OCI-LY3 (cell line): ENCODE measurements around the gene DOCK2.

Experiments
- H2AFZ ChIP-seq: fragments of 200-600, 300-600 bp; shearing (Covaris generic); 2 replicates; pipeline ENCODE4 v1.6.0; 2014; ENCODE audit warnings: antibody characterized with exemption, low read depth, low read length
- H3K27ac ChIP-seq: fragments of 200-600, 300-600 bp; sonication (generic); 2 replicates; pipeline ENCODE4 v1.5.1; 2014; ENCODE audit warnings: mild to moderate bottlenecking, low read length, moderate library complexity, mixed read lengths
- H3K27me3 ChIP-seq: fragments of 200-600, 300-600 bp; sonication (generic); 2 replicates; pipeline ENCODE4 v1.6.1; 2014; ENCODE audit warnings: low read depth, low read length, mixed read lengths
- H3K36me3 ChIP-seq: fragments of 200-600, 300-600 bp; sonication (generic); replicated peaks from 2 replicates; pipeline ENCODE3; 2014; ENCODE audit warnings: low read depth, low read length, mixed read lengths
- H3K4me1 ChIP-seq: fragments of 300-600, 200-600 bp; sonication (generic); 2 replicates; pipeline ENCODE4 v1.6.1; 2014; ENCODE audit warnings: low read length, mixed read lengths
- H3K4me2 ChIP-seq: fragments of 200-600, 300-600 bp; sonication (generic); 2 replicates; pipeline ENCODE4 v1.6.1; 2014; ENCODE audit warnings: low read length, mixed read lengths
- H3K4me3 ChIP-seq: fragments of 300-600, 200-600 bp; sonication (generic); 2 replicates; pipeline ENCODE4 v1.5.1; 2014; ENCODE audit warnings: antibody characterized with exemption, mild to moderate bottlenecking, low read length, moderate library complexity
- H3K79me2 ChIP-seq: fragments of 300-600, 200-600 bp; shearing (Covaris generic); 2 replicates; pipeline ENCODE4 v1.6.1; 2014; ENCODE audit warnings: mild to moderate bottlenecking, low read length, mixed read lengths
- H3K9ac ChIP-seq: fragments of 300-600, 200-600 bp; shearing (Covaris generic); 2 replicates; pipeline ENCODE4 v1.6.0; 2014; ENCODE audit warnings: mild to moderate bottlenecking, low read length, moderate library complexity
- H3K9me3 ChIP-seq: fragments of 200-600, 300-600 bp; shearing (Covaris generic); 2 replicates; pipeline ENCODE4 v1.6.1; 2014; ENCODE audit warnings: low read length, mixed read lengths; ENCODE audit not compliant: insufficient read depth
- H4K20me1 ChIP-seq: fragments of 200-600, 300-600 bp; sonication (generic); 2 replicates; pipeline ENCODE4 v1.6.1; 2016; ENCODE audit warnings: low read length, mixed read lengths; ENCODE audit not compliant: insufficient read depth
- CTCF ChIP-seq: fragments of 200-600, 300-600 bp; sonication (generic); IDR thresholded peaks from 2 replicates; pipeline ENCODE4 v1.5.1; 2014; ENCODE audit warnings: antibody characterized with exemption, low read length, low read depth
- EZH2phosphoT487 ChIP-seq: fragments of 200-600 bp; shearing (Covaris generic); IDR thresholded peaks from 2 replicates; pipeline ENCODE4 v1.6.1; 2018; ENCODE audit warnings: antibody characterized with exemption, mixed run types, low read depth

DOCK2 gene

GRCh38 chr5:169712428-169712827 is 75.4 kb downstream of the DOCK2 start:
- TF ChIP-seq EZH2phosphoT487: no peak
- no peak for TF ChIP-seq CTCF
- no peak overlapping the region for H3K4me2 ChIP-seq
- H3K27ac ChIP-seq: no peak overlapping the region
- no peaks in the 10 kb centered on the region for H3K4me1 ChIP-seq
- no peak overlapping the region for H3K9ac ChIP-seq
- no peaks in the 10 kb centered on the region for H3K79me2 ChIP-seq
- H2AFZ ChIP-seq: no peak overlapping the region
- H4K20me1 ChIP-seq: peaks cover 6% of the 10 kb centered on the region
- no peaks in the 10 kb centered on the region for H3K27me3 ChIP-seq
- no peaks in the 10 kb centered on the region for H3K9me3 ChIP-seq
- H3K36me3 ChIP-seq: peaks cover 82% of the 10 kb centered on the region
- H3K4me3 ChIP-seq: no peak overlapping the region

GRCh38 chr5:169716287-169716686 is 79.2 kb downstream of the DOCK2 start:
- Histone ChIP-seq H3K4me2 (no peak overlapping the region), H3K9me3 (no peaks in the 10 kb centered on the region), H3K4me3 (no peak overlapping the region), H3K27ac (no peak overlapping the region), H2AFZ (no peak overlapping the region), H3K27me3 (no peaks in the 10 kb centered on the region), H4K20me1 (peaks cover 21% of the 10 kb centered on the region), H3K36me3 (peaks cover 87% of the 10 kb centered on the region), H3K79me2 (no peaks in the 10 kb centered on the region), H3K4me1 (peaks cover 16% of the 10 kb centered on the region), H3K9ac (no peak overlapping the region)
- TF ChIP-seq EZH2phosphoT487 (no peak), CTCF (no peak)

- Histone ChIP-seq H3K27me3 (no peaks in the 10 kb centered on the region), H2AFZ (no peak overlapping the region), H3K9ac (no peak overlapping the region), H3K79me2 (no peaks in the 10 kb centered on the region; the same call in 1 of the 2 replicates), H3K4me2 (no peak overlapping the region), H3K9me3 (no peaks in the 10 kb centered on the region), H4K20me1 (peaks cover 26% of the 10 kb centered on the region), H3K27ac (no peak overlapping the region), H3K36me3 (peaks cover 87% of the 10 kb centered on the region), H3K4me1 (peaks cover 16% of the 10 kb centered on the region), H3K4me3 (no peak overlapping the region)
- no peak for TF ChIP-seq EZH2phosphoT487
- TF ChIP-seq CTCF: no peak
Observed at GRCh38 chr5:169717288-169717687, 80.2 kb downstream of the DOCK2 start.

GRCh38 chr5:169719360-169720314 is 82.6 kb downstream of the DOCK2 start:
- Histone ChIP-seq H3K79me2 (no peaks in the 10 kb centered on the region; the same call in 1 of the 2 replicates), H4K20me1 (peaks cover 34% of the 10 kb centered on the region), H3K4me1 (peaks cover 16% of the 10 kb centered on the region), H3K27ac (peak overlapping the region; percentile 21; the same call in 1 of the 2 replicates), H3K4me2 (peak overlapping the region; percentile 45), H3K9ac (no peak overlapping the region), H3K9me3 (no peaks in the 10 kb centered on the region), H3K27me3 (no peaks in the 10 kb centered on the region), H2AFZ (no peak overlapping the region), H3K36me3 (peaks cover 84% of the 10 kb centered on the region), H3K4me3 (no peak overlapping the region)
- TF ChIP-seq EZH2phosphoT487: no peak
- no peak for TF ChIP-seq CTCF
